Ovary (tissue), 9 donors: Measurements from ENCODE around the gene CCL21. TPM values are rescaled to one million over a fixed set of nuclear protein-coding genes. Genes with fewer than 3 reads are reported as not detected.

Experiments used
- DNase-seq, 5 donors: peaks; one replicate each; pipeline ENCODE4 v3.0.0-alpha.2; 2019 to 2020
- H3K27ac ChIP-seq, 2 donors: fragments of 200-600 bp; one replicate each; pipeline versions ENCODE4 v1.5.1 to v1.8.0; 2019 to 2022
- H3K27me3 ChIP-seq: fragments of 200-600 bp; one replicate; pipeline ENCODE4 v1.8.0; 2022
- H3K36me3 ChIP-seq: fragments of 200-600 bp; sonication (generic); one replicate; pipeline ENCODE4 v1.5.1; 2019
- H3K4me1 ChIP-seq: one replicate; pipeline ENCODE4 v1.8.1; 2013; ENCODE audit warnings: mild to moderate bottlenecking, moderate library complexity; ENCODE audit not compliant: insufficient read depth
- H3K4me3 ChIP-seq: fragments of 200-600 bp; sonication (generic); one replicate; pipeline ENCODE4 v1.5.1; 2017
- H3K9me3 ChIP-seq, 2 donors: fragments of 200-600 bp in 1 of 2; sonication (generic) in 1 of 2; one replicate each; pipeline versions ENCODE4 v1.5.1 to v1.8.1; 2013 to 2019; ENCODE audit warnings: mild to moderate bottlenecking in 1 of 2, moderate library complexity in 1 of 2
- CTCF ChIP-seq, 3 donors: fragments of 450-650 bp in 2 of 3; fragments of 200-600 bp in 1 of 3; IDR thresholded peaks; one replicate each; pipeline versions ENCODE4 v1.5.1 to v1.8.0; 2016 to 2022; ENCODE audit warnings: antibody characterized with exemption in 3 of 3, mild to moderate bottlenecking in 1 of 3
- EP300 ChIP-seq: sonication (generic); formaldehyde crosslinking; IDR thresholded peaks from one replicate; pipeline ENCODE4 v1.6.1; 2017; ENCODE audit warnings: antibody characterized with exemption
- POLR2A ChIP-seq: fragments of 450-650 bp; IDR thresholded peaks from one replicate; pipeline ENCODE4 v1.6.1; 2017; ENCODE audit warnings: antibody characterized with exemption, mild to moderate bottlenecking, moderate library complexity
- WGBS, 3 donors: extraction: QIAGEN DNeasy Blood & Tissue Kit in 1 of 3; methylation state at CpG; one replicate each; pipeline versions ENCODE4 v1.1.5 to v1.1.7; 2013 to 2017; 5-methylcytosine and 5-hydroxymethylcytosine counted together
- intact Hi-C, 4 donors: fragments of 100-400 bp; cut with DNase I; formaldehyde crosslinking; loops; one replicate each; pipeline versions ENCODE4 v1.11.0 to v1.15.1; 2022 to 2023
- polyA plus RNA-seq, 2 donors: library from polyadenylated mRNA; stranded (reverse); fragments of 200-250 nt in 1 of 2; fragments of 350-450 nt in 1 of 2; fragmentation: Illumina TruSeq in 1 of 2; extraction: RNeasy Lipid Tissue Mini Kit (QIAGEN cat#74804) in 1 of 2; gene quantifications; one replicate each; pipeline ENCODE4 v1.2.3, GENCODE V29; 2013 to 2014
- small RNA-seq: library from RNA; depleted of rRNA; stranded (forward); fragments of <200 nt; gene quantifications from one replicate; pipeline ENCODE3, GENCODE V24; 2016
- total RNA-seq, 7 donors: library from RNA; depleted of rRNA in 2 of 7; stranded (reverse); fragments of >200 nt in 2 of 7; fragmentation: NEBNext Ultra II Directional in 3 of 7; extraction: Animal tissue kit (Norgen Biotek cat#: 25700) in 3 of 7; gene quantifications; one replicate each; pipeline versions ENCODE4 v1.1.0 to v1.2.4, GENCODE V29; 2016 to 2023
- donor health status: DM: no; HTN: no; CAD: no; lungs with moderate emphysema.
- donor health status: DM: no; HTN: no; CAD: no.
- donor health status: Bipolar disorder and iron deficiency.
- donor health status: DM: yes; HTN: yes; CAD: no.
- donor health status: DM: no; HTN: no; CAD: no.
- donor health status: DM: yes; HTN: yes; CAD: no.

Gene CCL21
- total and polyA plus RNA-seq, 9 donors: 1.5 to 83.6 (median 34.2) TPM

DNA sequence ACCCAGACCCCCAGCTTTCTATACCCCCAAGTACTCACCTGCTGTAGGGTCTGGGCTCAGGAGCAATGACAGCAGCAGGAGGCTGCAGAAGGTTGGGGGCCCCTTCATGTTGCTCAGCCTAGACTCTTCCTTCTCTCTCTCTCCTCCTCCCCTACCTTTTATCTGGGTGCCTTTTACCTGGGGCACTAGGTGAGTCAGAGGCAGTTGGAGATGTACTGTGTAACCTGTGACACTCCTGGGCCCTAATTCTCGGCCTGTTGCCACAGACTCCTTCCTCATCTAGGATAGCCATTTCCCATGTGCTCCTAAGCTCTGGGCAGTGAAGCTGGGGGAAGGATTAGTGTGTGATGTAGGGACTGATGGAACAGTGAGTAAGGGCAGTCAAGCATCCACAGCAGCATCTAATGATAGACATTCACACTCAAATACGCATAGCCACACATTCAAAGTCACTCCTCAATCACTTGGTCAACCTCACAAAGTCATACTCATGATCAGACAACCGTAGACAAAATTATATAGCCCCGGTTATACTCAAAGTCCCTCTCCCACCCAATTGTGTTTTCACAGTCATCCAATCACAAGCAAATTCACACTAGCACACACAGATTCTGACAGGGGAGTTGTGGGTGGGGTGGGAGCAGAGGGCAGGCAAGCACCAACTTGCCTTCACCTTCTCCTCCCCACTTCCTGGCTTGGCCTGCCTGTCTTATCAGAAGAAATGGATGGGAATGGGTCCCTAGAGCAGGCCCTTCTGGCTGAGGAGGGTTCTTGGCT lies 47.2 kb downstream of the CCL21 start, which contains the start of gene CCL27:
CCL27 (minus strand) TSS at position 132 of the 777 bp plus-strand sequence; CDS start at position 108, 24 bp downstream.
- 79 to 85% (median 82%) methylated on average over 4 of the region's 4 CpGs for WGBS, 3 donors
- H3K36me3 ChIP-seq: no peaks in the 10 kb centered on the region
- no peak within 1 kb of the TSS for H3K4me3 ChIP-seq
- H3K4me1 ChIP-seq: peaks cover 4% of the 10 kb centered on the region
- no peaks in the 10 kb centered on the region for H3K27me3 ChIP-seq
- intact Hi-C loops: loop anchor here in 1 of 4 donors (10.0 kb wide), 1 partner anchor 1498 kb away; the partner anchor contains the start of gene B4GALT1
- no peaks in the 10 kb centered on the region for H3K9me3 ChIP-seq
- DNase-seq: no peak
- H3K27ac ChIP-seq: no peak within 1 kb of the TSS
- no peak for TF ChIP-seq EP300
- TF ChIP-seq POLR2A: no peak

GRCh38 chr9:34659592-34660253 lies 50.2 kb downstream of the CCL21 start:
- intact Hi-C loops: loop anchor here in 1 of 4 donors (10.0 kb wide), 1 partner anchor 1495 kb away; the partner anchor contains the start of gene B4GALT1
- Histone ChIP-seq H3K27ac (no peak overlapping the region), H3K4me3 (no peak overlapping the region), H3K9me3 (no peaks in the 10 kb centered on the region), H3K36me3 (no peaks in the 10 kb centered on the region), H3K27me3 (no peaks in the 10 kb centered on the region), H3K4me1 (peaks cover 6% of the 10 kb centered on the region)
- DNase-seq: no peak
- WGBS, 3 donors: 86 to 91% (median 89%) methylated on average over 8 of the region's 8 CpGs
- TF ChIP-seq EP300 (no peak), POLR2A (no peak), CTCF (IDR thresholded peaks at IDR 0.05) (no peak)

Small RNA genes lying within 50 kb of the gene (small RNA-seq; reads per million reads assigned to genes)
- gene CCL27: not detected

Other genes starting within 250 kb of the CCL21 start
- gene ENHO, start 187.1 kb downstream of the CCL21 start, total RNA-seq: under 1 TPM in 6 of 7 donors, not detected in 1; 0.22 to 0.56 (median 0.29) TPM
- gene ENHO, start 187.1 kb downstream of the CCL21 start, polyA plus RNA-seq: under 1 TPM in 1 of 2 donors, not detected in 1; 0.87 TPM
- gene CNTFR, start 120.4 kb downstream of the CCL21 start, total RNA-seq: 1 to 10 TPM; 1.3 to 3.7 (median 2.6) TPM
- gene CNTFR, start 120.4 kb downstream of the CCL21 start, polyA plus RNA-seq: 1 to 10 TPM; 1.2 to 4.7 TPM
- 10 to 100 TPM; 14.4 to 26.0 (median 20.6) TPM for gene RPP25L, start 98.0 kb downstream of the CCL21 start, total RNA-seq
- gene RPP25L, start 98.0 kb downstream of the CCL21 start, polyA plus RNA-seq: 10 to 100 TPM in 1 of 2 donors, 1 to 10 TPM in 1; 5.4 to 28.8 TPM
- gene DCTN3, start 89.6 kb downstream of the CCL21 start, total RNA-seq: 100 to 1,000 TPM in 1 of 7 donors, 10 to 100 TPM in 6; 56.4 to 103 (median 95.3) TPM
- gene DCTN3, start 89.6 kb downstream of the CCL21 start, polyA plus RNA-seq: 100 to 1,000 TPM in 1 of 2 donors, 10 to 100 TPM in 1; 62.4 to 106 TPM
- under 1 TPM in 1 of 7 donors, not detected in 6; 0.40 TPM for gene ARID3C, start 81.1 kb downstream of the CCL21 start, total RNA-seq
- under 1 TPM in 1 of 2 donors, not detected in 1; 0.07 TPM for gene ARID3C, start 81.1 kb downstream of the CCL21 start, polyA plus RNA-seq
- gene SIGMAR1, start 72.3 kb downstream of the CCL21 start, total RNA-seq: 10 to 100 TPM; 47.2 to 73.9 (median 54.3) TPM
- 10 to 100 TPM; 52.7 to 92.4 TPM for gene SIGMAR1, start 72.3 kb downstream of the CCL21 start, polyA plus RNA-seq
- 10 to 100 TPM; 33.1 to 63.3 (median 45.2) TPM for gene GALT, start 63.5 kb downstream of the CCL21 start, total RNA-seq
- 10 to 100 TPM; 43.7 to 48.9 TPM for gene GALT, start 63.5 kb downstream of the CCL21 start, polyA plus RNA-seq
- 10 to 100 TPM; 17.3 to 54.3 (median 35.8) TPM for gene IL11RA, start 58.0 kb downstream of the CCL21 start, total RNA-seq
- 10 to 100 TPM; 25.4 to 40.2 TPM for gene IL11RA, start 58.0 kb downstream of the CCL21 start, polyA plus RNA-seq
- 1 to 10 TPM in 1 of 7 donors, under 1 TPM in 3, not detected in 3; 0.48 to 1.1 (median 0.69) TPM for gene CCL27, start 47.5 kb downstream of the CCL21 start, total RNA-seq
- gene CCL27, start 47.5 kb downstream of the CCL21 start, polyA plus RNA-seq: under 1 TPM in 1 of 2 donors, not detected in 1; 0.21 TPM
- gene CCL19, start 18.9 kb downstream of the CCL21 start, total RNA-seq: 10 to 100 TPM in 1 of 7 donors, under 1 TPM in 1, not detected in 5; 0.97 to 14.9 TPM
- 10 to 100 TPM in 1 of 2 donors, under 1 TPM in 1; 0.40 to 14.5 TPM for gene CCL19, start 18.9 kb downstream of the CCL21 start, polyA plus RNA-seq
- 1 to 10 TPM in 1 of 7 donors, under 1 TPM in 5, not detected in 1; 0.20 to 1.0 (median 0.45) TPM for gene PHF24, start 248.1 kb upstream of the CCL21 start, total RNA-seq
- gene PHF24, start 248.1 kb upstream of the CCL21 start, polyA plus RNA-seq: under 1 TPM; 0.10 to 0.42 TPM